Peyer's patch (tissue), 4 donors: Measurements from ENCODE around the gene NEK4. TPM values are rescaled to one million over a fixed set of nuclear protein-coding genes. Genes with fewer than 3 reads are reported as not detected.

Source experiments
- DNase-seq, 3 donors: peaks; one replicate each; pipeline ENCODE4 v3.0.0-alpha.2; 2017 to 2019
- H3K27ac ChIP-seq, 4 donors: fragments of 200-600 bp; sonication (generic); one replicate each; pipeline ENCODE4 v1.5.1; 2016 to 2019
- H3K27me3 ChIP-seq, 2 donors: fragments of 200-600 bp; sonication (generic); one replicate each; pipeline ENCODE4 v1.5.1; 2019
- H3K36me3 ChIP-seq, 3 donors: fragments of 200-600 bp; sonication (generic); one replicate each; pipeline ENCODE4 v1.5.1; 2016 to 2019
- H3K4me1 ChIP-seq, 4 donors: fragments of 200-600 bp; sonication (generic); one replicate each; pipeline ENCODE4 v1.5.1; 2016 to 2019
- H3K4me3 ChIP-seq, 4 donors: fragments of 200-600 bp; sonication (generic); 1 replicate in 3 of 4; 2 replicates in 1 of 4; pipeline ENCODE4 v1.5.1; 2016 to 2019; ENCODE audit warnings: mild to moderate bottlenecking in 1 of 4
- H3K9me3 ChIP-seq, 4 donors: fragments of 200-600 bp; sonication (generic); one replicate each; pipeline ENCODE4 v1.5.1; 2016 to 2019; ENCODE audit warnings: mild to moderate bottlenecking in 1 of 4
- CTCF ChIP-seq, 6 experiments: fragments of 450-650 bp in 4 of 6; fragments of 200-600 bp in 2 of 6; sonication (generic) in 1 of 6; IDR thresholded peaks; one replicate each; pipeline ENCODE4 v1.5.1; 2017 to 2019; ENCODE audit warnings: antibody characterized with exemption in 6 of 6, mild to moderate bottlenecking in 3 of 6, moderate library complexity in 1 of 6
- POLR2A ChIP-seq, 2 donors: fragments of 450-650 bp; IDR thresholded peaks; one replicate each; pipeline ENCODE4 v1.5.1; 2017; ENCODE audit warnings: antibody characterized with exemption in 2 of 2, mild to moderate bottlenecking in 2 of 2, moderate library complexity in 2 of 2
- total RNA-seq, 4 donors: library from RNA; depleted of rRNA; stranded (reverse); fragments of >200 nt; gene quantifications; one replicate each; pipeline ENCODE4 v1.1.0, GENCODE V29; 2016

NEK4 gene
- total RNA-seq, 4 donors from 2014 or later, result 16.5 to 39.6 (median 20.6) TPM

DNA sequence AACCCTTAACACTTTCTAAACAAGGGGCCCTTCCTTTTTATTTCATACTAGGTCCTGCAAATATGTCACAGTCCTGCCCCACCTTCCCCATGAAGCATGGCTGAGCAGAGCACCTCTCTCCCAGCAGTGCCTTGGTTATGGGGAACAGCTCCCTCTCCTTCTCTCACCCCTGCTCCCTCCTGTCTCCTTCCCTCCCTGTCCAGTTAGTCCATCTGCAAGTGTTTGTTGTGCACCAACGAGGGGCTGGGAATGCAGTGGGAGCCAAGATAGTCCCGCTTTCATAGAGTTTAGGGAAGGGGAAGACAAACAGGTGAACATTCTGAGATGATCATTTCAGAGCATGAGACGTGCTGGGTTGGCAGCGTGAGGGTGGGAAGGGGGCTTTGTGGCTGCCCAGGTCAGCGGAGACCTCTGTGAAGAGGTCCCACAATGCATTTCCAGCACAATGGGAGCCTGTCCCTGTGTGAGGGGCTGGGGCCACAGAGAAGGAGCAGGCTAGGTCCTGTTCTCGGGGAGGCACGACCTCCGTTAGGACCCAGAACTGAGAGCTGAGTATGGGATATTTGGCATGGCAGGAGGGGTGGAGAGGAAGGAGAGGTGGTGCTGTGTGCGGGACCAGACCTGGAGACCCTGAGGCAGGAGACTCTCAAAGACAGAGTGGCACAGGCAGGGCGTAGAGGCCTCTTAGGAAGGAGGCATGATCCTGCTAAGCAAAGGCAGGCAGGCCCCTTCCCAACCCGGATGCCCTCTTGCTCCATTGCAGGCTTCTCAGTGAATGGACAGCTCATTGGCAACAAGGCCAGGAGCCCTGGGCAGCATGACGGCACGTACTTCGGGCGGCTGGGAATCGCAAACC lies 18.4 kb upstream of the NEK4 start:
- TF ChIP-seq CTCF (IDR thresholded peaks at IDR 0.05) (no peak), POLR2A (IDR thresholded peaks at IDR 0.05) (no peak)
- DNase-seq, result no peak

GRCh38 chr3:52787672-52788625 lies 17.2 kb upstream of the NEK4 start:
- Histone ChIP-seq H3K36me3 (no peaks in the 10 kb centered on the region), H3K9me3 (no peaks in the 10 kb centered on the region), H3K27ac (no peak overlapping the region), H3K27me3 (no peaks in the 10 kb centered on the region), H3K4me1 (no peaks in the 10 kb centered on the region), H3K4me3 (no peak overlapping the region)
- DNase-seq, result peak in 1 of 3 donors; percentile 39
- TF ChIP-seq CTCF (IDR thresholded peaks at IDR 0.05), result no peak
- no peak for TF ChIP-seq POLR2A (IDR thresholded peaks at IDR 0.05)

More for the DNA sequence above, 18.4 kb upstream of the NEK4 start:
- H3K4me1 ChIP-seq, result no peaks in the 10 kb centered on the region
- H3K36me3 ChIP-seq, result no peaks in the 10 kb centered on the region
- H3K27ac ChIP-seq, result no peak overlapping the region
- H3K27me3 ChIP-seq, result no peaks in the 10 kb centered on the region
- no peak overlapping the region for H3K4me3 ChIP-seq
- no peaks in the 10 kb centered on the region for H3K9me3 ChIP-seq

- Histone ChIP-seq H3K36me3 (no peaks in the 10 kb centered on the region), H3K4me1 (no peaks in the 10 kb centered on the region), H3K27me3 (no peaks in the 10 kb centered on the region), H3K9me3 (no peaks in the 10 kb centered on the region), H3K27ac (no peak overlapping the region), H3K4me3 (no peak overlapping the region)
- TF ChIP-seq POLR2A (IDR thresholded peaks at IDR 0.05) (no peak), CTCF (IDR thresholded peaks at IDR 0.05) (no peak)
- peak in 1 of 3 donors; percentile 19 for DNase-seq
Observed at GRCh38 chr3:52787246-52787645, 16.5 kb upstream of the NEK4 start.

GRCh38 chr3:52786330-52787215 lies 15.8 kb upstream of the NEK4 start:
- Histone ChIP-seq H3K4me1 (no peaks in the 10 kb centered on the region), H3K36me3 (no peaks in the 10 kb centered on the region), H3K27ac (no peak overlapping the region), H3K4me3 (no peak overlapping the region), H3K9me3 (no peaks in the 10 kb centered on the region), H3K27me3 (no peaks in the 10 kb centered on the region)
- peak in 1 of 3 donors; percentile 29 for DNase-seq
- TF ChIP-seq POLR2A (IDR thresholded peaks at IDR 0.05), result no peak
- TF ChIP-seq CTCF (IDR thresholded peaks at IDR 0.05), result no peak
